HG03097 (cell line): ENCODE measurements around the gene FAM81A.
"Not testable (repeated sequence)": the region's sequence is repeated elsewhere in the genome, so short reads cannot be mapped to it uniquely, and the experiment has no call there.

ENCODE experiments used
- ATAC-seq: cut with Tn5 transposase; IDR thresholded peaks from one replicate; pipeline ENCODE4 v1.9.1; 2021; ENCODE audit not compliant: unreplicated experiment, low FRiP score

Gene FAM81A

GRCh38 chr15:59473226-59473625 is 35.2 kb downstream of the FAM81A start:
- no peak for ATAC-seq

GRCh38 chr15:59475161-59475560 is 37.2 kb downstream of the FAM81A start:
- ATAC-seq = not testable (repeated sequence)

DNA sequence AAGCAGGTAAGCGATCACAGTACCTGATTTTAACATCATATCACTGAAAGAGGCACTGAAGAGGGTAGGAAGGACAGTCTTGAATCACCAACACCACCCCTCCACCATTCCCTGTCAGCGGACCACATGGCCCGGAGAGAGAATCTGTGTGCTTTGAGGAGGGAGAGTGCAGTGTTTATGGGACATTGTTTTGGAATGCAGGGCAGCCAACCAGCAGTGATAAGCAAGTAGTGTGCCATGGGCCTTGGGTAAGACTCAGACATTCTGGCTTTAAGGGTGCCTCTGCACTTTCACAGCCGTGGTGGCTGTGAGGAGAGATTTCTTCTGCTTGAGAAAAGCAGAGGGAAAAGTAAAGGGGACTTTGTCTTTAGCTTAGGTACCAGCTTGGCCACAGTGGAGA is 46.4 kb downstream of the FAM81A start:
- no peak for ATAC-seq

GRCh38 chr15:59485036-59485435 is 47.0 kb downstream of the FAM81A start:
- ATAC-seq = no peak

- ATAC-seq = not testable (repeated sequence)
Observed at GRCh38 chr15:59489485-59489884, 51.5 kb downstream of the FAM81A start.

- no peak for ATAC-seq
Observed at GRCh38 chr15:59491062-59491461, 53.1 kb downstream of the FAM81A start.

GRCh38 chr15:59492389-59493377 is 54.7 kb downstream of the FAM81A start:
- no peak for ATAC-seq

DNA sequence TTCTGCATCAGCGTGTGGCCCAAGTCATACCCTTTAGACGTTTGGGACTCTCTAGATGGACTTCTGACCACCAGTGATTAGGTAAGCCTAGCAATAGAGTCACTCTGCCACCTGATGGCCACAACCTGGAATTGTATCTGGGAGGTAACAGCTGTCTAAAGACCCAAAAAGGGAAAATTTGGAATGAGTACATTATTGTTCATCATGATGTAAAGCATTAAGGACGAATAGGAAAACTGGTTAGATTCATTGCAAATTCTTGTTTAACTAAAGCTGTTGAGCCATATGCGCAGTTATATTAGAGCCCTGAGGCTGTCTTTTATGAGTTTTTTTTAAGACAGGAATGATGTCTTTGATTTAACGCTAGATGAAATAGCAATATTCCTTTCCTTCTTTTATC is 63.6 kb downstream of the FAM81A start:
- no peak for ATAC-seq

DNA sequence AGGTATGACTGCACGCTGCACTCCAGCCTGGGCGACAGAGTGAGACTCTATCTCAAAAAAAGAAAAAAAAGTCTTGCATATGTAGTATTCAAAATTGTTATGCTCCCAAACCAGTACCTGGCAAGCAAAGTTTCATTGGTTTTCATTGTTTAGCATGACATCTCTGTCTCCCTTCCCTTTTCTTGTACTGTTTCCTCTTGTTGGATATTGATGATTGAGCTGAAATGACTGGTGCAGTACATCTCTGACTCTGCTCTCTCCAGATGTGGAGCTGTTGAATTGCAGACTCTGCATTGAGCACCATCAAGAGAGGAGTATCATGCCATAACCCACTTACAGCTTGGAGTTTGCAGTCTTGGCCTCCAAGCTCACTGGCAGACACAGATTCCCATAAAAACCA is 77.2 kb downstream of the FAM81A start:
- ATAC-seq = no peak

- ATAC-seq = no peak
Observed at GRCh38 chr15:59516655-59517461, 78.9 kb downstream of the FAM81A start.

- ATAC-seq = no peak
Observed at GRCh38 chr15:59519329-59519728, 81.3 kb downstream of the FAM81A start.

GRCh38 chr15:59521443-59521842 is 83.5 kb downstream of the FAM81A start:
- no peak for ATAC-seq

DNA sequence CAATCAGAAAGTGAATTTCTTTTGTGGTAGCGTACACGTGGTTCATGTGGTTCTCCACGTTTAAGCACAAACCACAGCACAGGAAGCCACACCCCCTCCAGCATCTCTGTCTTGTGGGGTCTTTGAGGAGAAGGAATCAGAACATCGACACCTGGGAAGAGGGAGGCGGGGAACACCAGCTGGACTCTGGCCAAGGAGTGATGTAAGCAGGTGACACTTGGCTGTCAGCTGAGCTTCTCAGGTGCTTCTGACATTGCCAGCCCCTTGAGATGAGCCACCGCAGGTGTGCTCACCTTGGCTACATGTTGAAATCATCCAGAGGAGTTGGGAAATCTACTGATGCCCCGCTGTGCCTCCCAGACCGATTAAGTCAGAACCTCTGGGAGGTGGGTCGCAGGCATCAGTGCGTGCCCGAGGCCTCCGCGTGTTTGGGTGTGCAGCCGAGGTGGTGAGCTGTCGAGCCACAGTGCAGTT is 85.0 kb downstream of the FAM81A start:
- no peak for ATAC-seq

GRCh38 chr15:59523702-59524101 is 85.7 kb downstream of the FAM81A start:
- ATAC-seq = no peak

DNA sequence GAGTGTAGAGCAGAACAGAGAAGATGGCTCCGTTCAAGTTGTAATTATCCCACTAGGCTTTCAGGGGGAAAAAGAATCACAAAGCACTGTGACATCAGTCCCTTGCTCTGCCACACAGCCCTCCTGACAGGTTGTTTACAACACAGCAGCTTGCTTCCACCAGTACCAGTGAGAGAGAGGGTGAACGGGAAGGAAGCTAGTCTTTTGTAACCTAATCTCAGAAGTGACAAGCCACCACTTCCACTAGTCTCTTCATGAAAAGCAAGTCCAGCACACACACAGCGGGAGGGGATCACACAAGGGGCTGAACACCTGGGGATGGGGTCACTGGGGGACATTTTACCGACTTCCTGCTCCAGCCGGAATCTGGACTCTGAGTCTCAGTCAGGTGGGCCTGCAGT is 86.3 kb downstream of the FAM81A start:
- ATAC-seq = no peak

- not testable (repeated sequence) for ATAC-seq
Observed at GRCh38 chr15:59526466-59526865, 88.5 kb downstream of the FAM81A start.

DNA sequence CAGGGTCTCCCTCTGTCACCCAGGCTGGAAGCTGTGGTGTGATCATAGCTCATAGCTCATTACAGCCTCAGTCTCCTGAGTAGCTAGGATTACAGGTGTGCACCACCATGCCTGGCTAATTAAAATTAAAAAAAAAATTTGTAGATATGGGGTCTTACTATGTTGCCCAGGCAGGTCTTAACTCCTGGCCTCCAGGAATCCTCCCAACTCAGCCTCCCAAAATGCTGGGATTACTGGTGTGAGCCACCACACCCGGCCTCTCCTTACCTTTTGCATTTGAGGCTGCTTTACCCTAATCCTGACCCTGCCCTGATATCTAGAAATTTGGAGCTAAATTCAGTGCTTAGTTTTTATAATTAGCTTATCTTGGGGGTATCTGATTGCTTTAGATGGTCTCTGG is 90.4 kb downstream of the FAM81A start:
- no peak for ATAC-seq

DNA sequence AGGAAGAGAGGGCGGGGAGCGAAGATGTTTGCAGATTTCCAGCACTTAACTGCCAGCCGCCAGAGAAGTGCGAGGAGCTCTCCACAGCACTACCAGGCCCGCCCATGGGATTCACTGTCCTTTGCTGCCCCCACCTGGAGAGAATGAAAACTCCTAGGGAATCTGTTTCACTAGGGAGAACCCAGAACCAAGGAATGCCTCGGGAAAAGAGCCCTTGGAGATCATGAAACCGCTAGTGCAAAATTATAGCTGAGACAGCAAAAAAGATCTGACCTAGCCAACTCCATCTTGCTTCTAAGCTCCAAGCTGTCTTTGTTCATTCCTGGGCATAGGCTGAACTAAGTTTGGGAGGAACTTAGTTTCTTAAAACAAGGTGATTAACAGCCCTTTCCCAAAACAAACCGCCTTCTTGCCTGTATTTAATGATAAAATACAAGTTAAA is 91.0 kb downstream of the FAM81A start:
- ATAC-seq = peak; percentile 55

- no peak for ATAC-seq
Observed at GRCh38 chr15:59531066-59531675, 93.2 kb downstream of the FAM81A start.

DNA sequence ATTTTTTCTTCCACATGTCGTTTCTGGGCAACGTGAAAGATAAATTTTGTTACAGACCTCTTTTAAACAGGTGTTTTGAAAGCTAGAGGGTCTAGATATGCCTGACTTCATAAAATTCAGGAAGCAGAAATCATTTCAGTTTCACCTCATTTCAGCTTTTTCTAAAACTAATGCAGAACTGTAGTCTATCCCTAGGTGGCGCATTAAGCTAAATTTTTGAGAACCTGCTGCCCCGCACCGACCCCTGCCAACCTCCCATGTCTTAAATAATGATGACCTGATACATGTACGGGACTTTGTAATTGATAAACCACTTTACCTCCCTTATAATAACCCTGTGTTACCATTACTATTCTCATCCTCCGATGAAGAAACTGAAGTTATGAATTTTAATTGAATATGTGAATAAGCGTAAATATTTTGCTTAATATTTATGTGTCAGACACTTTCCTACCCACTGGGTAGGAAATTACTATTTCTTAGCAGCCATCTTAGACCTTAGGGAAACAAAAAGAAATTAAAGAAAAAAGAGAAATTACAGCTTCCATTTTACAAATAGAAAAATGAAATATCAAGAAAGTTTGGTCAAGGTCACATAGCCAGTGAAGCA is 94.9 kb downstream of the FAM81A start:
- no peak for ATAC-seq
